ENCODE measurements around the gene GPR146. TPM values are rescaled to one million over a fixed set of nuclear protein-coding genes. Genes with fewer than 3 reads are reported as not detected.

GPR146 gene
- total RNA-seq, 6 experiments from 2014 or later, result 13.3 to 45.3 (median 22.8) TPM

DNA sequence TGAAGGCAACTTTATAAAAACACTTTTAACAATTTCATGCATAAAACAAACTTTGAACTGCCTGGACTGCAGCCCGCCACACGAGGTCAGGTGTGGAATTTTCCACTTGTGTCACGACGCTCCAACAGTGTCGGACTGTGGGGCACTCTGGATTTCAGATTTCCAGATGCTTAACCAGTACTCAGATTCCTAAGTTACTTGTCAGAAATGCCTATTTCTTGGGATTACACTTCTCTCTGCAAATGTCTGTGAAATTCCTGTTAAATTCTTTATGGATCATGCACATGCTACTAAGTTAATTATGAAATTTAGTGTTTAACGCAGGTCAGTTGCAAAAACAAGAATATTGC is 43.1 kb downstream of the GPR146 start:
- intact Hi-C loops (cut with DNase I), result loop anchor here in 1 of 2 donors (5.0 kb wide), 1 partner anchor 35 kb away; no protein-coding TSS in a partner anchor
- 5% methylated on average over 6 of the region's 6 CpGs for WGBS (ENCODE audit: insufficient coverage, low coverage, low lambda C conversion rate, missing lambda C conversion rate)
- Histone ChIP-seq H3K27me3 (no peaks in the 10 kb centered on the region), H3K9me3 (no peaks in the 10 kb centered on the region), H3K36me3 (peaks cover 0 to 7% (median 0%) of the 10 kb centered on the region in 4 donors), H3K4me3 (peak overlapping the region; percentile 30 to 57 (median 54)), H3K27ac (peak overlapping the region in 2 of 3 donors; percentile 44 to 56), H3K4me1 (peaks cover 0 to 23% (median 10%) of the 10 kb centered on the region in 4 donors)
- TF ChIP-seq, protein P1, sequence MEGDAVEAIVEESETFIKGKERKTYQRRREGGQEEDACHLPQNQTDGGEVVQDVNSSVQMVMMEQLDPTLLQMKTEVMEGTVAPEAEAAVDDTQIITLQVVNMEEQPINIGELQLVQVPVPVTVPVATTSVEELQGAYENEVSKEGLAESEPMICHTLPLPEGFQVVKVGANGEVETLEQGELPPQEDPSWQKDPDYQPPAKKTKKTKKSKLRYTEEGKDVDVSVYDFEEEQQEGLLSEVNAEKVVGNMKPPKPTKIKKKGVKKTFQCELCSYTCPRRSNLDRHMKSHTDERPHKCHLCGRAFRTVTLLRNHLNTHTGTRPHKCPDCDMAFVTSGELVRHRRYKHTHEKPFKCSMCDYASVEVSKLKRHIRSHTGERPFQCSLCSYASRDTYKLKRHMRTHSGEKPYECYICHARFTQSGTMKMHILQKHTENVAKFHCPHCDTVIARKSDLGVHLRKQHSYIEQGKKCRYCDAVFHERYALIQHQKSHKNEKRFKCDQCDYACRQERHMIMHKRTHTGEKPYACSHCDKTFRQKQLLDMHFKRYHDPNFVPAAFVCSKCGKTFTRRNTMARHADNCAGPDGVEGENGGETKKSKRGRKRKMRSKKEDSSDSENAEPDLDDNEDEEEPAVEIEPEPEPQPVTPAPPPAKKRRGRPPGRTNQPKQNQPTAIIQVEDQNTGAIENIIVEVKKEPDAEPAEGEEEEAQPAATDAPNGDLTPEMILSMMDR (IDR thresholded peaks at IDR 0.05), result no peak
- TF ChIP-seq POLR2A (IDR thresholded peaks at IDR 0.05), result no peak
- ATAC-seq (peak; percentile 10 to 49 (median 28)), DNase-seq (no peak)

DNA sequence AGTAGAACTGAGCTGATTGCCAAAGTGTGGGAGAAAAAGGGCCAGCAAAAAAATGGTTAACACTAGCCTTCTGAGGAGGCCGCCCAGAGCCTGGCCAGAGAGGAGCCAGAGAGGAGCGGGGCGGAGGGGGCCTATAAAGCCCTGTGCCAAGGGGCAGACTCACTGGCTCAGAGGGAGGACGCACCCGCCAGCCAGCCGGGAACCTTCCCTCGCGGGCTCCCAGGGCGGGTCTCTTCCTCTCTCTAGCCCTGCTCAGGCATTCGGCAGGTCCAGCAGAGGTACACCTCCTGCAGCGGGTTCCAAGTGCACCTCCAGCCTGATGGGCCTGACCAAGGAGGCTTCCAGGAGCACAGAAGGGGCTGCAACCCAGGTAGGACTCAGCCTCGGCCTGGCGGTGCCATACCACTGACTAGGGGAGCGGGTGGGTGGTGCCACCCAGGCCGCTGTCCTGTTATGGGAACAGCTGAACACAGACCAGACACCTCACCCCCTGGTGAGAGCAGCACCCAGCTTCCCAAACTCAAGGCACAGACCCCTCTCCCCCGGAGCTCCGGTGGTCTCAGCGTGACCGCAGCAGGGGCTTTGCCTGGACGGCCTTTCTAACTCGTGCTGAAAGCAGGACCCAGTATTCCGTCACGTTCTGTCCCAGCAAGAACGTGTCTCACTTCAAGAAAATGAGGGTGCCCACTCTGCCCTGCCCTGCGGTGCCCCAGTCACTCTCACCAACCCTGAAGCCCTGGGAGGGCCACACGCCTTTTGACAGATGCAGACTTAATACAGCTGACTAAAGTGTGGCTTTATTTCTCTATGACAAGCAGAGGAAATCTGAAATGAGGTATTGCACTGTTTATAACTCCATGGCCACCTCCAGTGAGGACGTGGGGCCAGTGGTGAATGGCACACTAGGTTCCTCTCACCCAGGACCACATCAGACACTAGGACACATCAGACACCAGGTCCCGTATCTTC is 43.9 kb downstream of the GPR146 start, which contains the start of gene GPER1:
Gene GPER1 (plus strand): TSS at position 162 of the 969 bp plus-strand sequence. CDS start 3,616 bp downstream, outside the sequence.
- WGBS (ENCODE audit: insufficient coverage, low coverage, low lambda C conversion rate, missing lambda C conversion rate), result 20% methylated on average over 25 of the region's 28 CpGs
- peaks cover 0 to 30% (median 11%) of the 10 kb centered on the region in 4 donors for H3K4me1 ChIP-seq
- DNase-seq (peak; percentile 78 to 95 (median 90)), ATAC-seq (peak; percentile 79 to 90 (median 85))
- H3K4me3 ChIP-seq, result peak within 1 kb of the TSS; percentile 30 to 57 (median 54)
- intact Hi-C loops (cut with DNase I), result loop anchor here in 1 of 2 donors (5.0 kb wide), 1 partner anchor 34 kb away; no protein-coding TSS in a partner anchor
- H3K27me3 ChIP-seq, result no peaks in the 10 kb centered on the region
- H3K27ac ChIP-seq, result peak within 1 kb of the TSS; percentile 23 to 56 (median 44)
- peaks cover 0 to 7% (median 0%) of the 10 kb centered on the region in 4 donors for H3K36me3 ChIP-seq
- peak; percentile 71 for TF ChIP-seq POLR2A (IDR thresholded peaks at IDR 0.05)
- TF ChIP-seq, protein P1 (IDR thresholded peaks at IDR 0.05), result no peak
- no peaks in the 10 kb centered on the region for H3K9me3 ChIP-seq

DNA sequence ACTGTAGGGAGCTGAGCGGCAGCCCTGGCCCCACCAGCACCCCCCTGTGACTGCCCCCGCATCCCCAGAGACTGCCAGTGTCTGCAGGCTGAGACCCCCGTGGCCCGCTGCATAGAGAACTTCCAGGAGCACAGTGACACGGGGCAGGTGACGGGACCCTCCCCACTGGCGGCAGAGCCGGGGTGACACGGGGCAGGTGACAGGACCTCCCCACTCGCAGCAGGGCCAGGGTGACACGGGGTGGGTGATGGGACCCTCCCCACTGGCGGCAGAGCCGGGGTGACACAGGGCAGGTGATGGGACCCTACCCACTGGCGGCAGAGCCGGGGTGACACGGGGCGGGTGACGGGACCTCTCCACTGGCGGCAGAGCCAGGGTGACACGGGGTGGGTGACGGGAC is 45.9 kb downstream of the GPR146 start:
- ATAC-seq (no peak), DNase-seq (no peak)
- intact Hi-C loops (cut with DNase I), result no loop called here
- TF ChIP-seq, protein P1 (IDR thresholded peaks at IDR 0.05), result no peak
- TF ChIP-seq POLR2A (IDR thresholded peaks at IDR 0.05), result no peak
- Histone ChIP-seq H3K4me1 (peaks cover 0 to 39% (median 17%) of the 10 kb centered on the region in 4 donors), H3K9me3 (no peaks in the 10 kb centered on the region), H3K27me3 (no peaks in the 10 kb centered on the region), H3K27ac (no peak overlapping the region), H3K36me3 (peaks cover 0 to 7% (median 0%) of the 10 kb centered on the region in 4 donors), H3K4me3 (no peak overlapping the region)
- 79% methylated on average over 6 of the region's 21 CpGs for WGBS (ENCODE audit: insufficient coverage, low coverage, low lambda C conversion rate, missing lambda C conversion rate)

DNA sequence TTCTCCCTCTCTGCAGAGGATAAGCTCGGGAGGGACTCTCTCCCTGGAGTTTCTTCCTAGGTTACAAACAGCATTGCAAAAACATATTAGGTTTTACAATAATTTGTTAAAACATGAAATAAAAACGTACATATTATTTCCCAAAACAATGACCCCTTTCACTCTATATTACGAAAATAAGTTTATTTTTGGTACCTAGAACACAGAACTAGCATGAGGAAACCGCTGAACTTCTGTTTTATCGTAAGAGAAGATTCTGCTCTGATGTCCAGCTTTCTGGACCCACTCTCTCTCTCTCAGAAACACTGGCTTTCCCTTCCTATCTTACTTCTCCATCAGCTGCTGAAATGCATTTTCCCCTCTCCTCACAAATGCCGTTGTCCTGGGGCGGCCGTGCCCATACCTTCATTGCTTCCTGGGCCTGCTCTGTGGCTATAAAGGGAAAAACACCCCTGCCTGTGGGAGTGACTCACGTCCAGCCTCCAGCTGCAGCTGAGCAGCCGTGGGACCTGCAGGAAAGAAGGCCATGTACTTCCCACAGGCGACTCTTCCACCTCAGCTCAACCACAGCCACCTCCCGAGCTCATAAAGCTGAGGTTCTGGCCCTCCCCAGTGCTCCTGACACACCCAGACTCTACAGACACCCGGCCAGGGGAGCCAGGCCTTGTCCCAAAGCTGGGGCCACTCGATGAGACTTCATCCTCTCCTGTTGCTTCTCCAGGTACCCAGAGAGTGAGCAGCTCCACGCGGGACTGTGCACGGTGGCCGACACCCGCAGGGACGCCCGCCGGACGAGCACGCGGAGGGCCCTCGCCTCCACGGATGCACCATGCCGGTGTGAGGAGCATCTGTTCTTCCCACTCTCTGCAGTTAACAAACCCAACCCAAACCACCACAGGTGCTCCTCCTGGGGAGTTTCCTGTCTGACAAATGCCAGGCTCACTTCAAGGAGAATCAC is 46.6 kb downstream of the GPR146 start:
- peaks cover 0 to 45% (median 20%) of the 10 kb centered on the region in 4 donors for H3K4me1 ChIP-seq
- DNase-seq (peak in 1 of 3 donors; percentile 48), ATAC-seq (no peak)
- peaks cover 0 to 7% (median 0%) of the 10 kb centered on the region in 4 donors for H3K36me3 ChIP-seq
- no peak overlapping the region for H3K27ac ChIP-seq
- no peaks in the 10 kb centered on the region for H3K27me3 ChIP-seq
- TF ChIP-seq, protein P1 (IDR thresholded peaks at IDR 0.05), result no peak
- H3K4me3 ChIP-seq, result no peak overlapping the region
- intact Hi-C loops (cut with DNase I), result no loop called here
- no peaks in the 10 kb centered on the region for H3K9me3 ChIP-seq
- WGBS (ENCODE audit: insufficient coverage, low coverage, low lambda C conversion rate, missing lambda C conversion rate), result 77% methylated on average over 9 of the region's 28 CpGs

Measured in right lobe of liver (tissue), 6 donors.